H1 (cell line): ENCODE data around the gene EFCAB3. TPM values are rescaled to one million over a fixed set of nuclear protein-coding genes. Genes with fewer than 3 reads are reported as not detected.

ENCODE experiments used
- POLR2A ChIP-seq, 2 experiments: IDR thresholded peaks; 1 replicate in 1 of 2; 2 replicates in 1 of 2; pipeline ENCODE4 v1.6.1; 2011; ENCODE audit warnings: low read depth in 2 of 2, low read length in 2 of 2, mild to moderate bottlenecking in 2 of 2; ENCODE audit errors: control extremely low read depth in 1 of 2
- SIN3A ChIP-seq, 2 experiments: IDR thresholded peaks in 1 of 2; conservative IDR thresholded peaks in 1 of 2; 2 replicates each; pipeline ENCODE4 v1.6.1; 2011 to 2012; ENCODE audit warnings: low read length in 2 of 2, improper control_type of control experiment in 1 of 2, low read depth in 1 of 2, mild to moderate bottlenecking in 1 of 2
- polyA plus RNA-seq, 7 experiments: library from polyadenylated mRNA; depleted of rRNA in 3 of 7; stranded (reverse) in 5 of 7; unstranded in 2 of 7; fragments of >200 nt in 5 of 7; fragments of 200-250 nt in 2 of 7; gene quantifications; 1 replicate in 5 of 7; 2 replicates in 1 of 7; 4 replicates in 1 of 7; pipeline versions ENCODE4 v1.2.1 to v1.2.3, GENCODE V29; 2011 to 2013; ENCODE audit warnings: missing spikeins in 2 of 7, mixed read lengths in 2 of 7
- total RNA-seq: library from RNA; stranded (reverse); fragmentation: NEBNext Ultra II Directional; extraction: Animal tissue kit (Norgen Biotek cat#: 25700); gene quantifications from 2 replicates; pipeline ENCODE4 v1.2.1, GENCODE V29; 2021

Gene EFCAB3
- total and polyA plus RNA-seq, 2 of the 8 experiments (the other 6 are each of a cell fraction or from before 2014, with no cell fraction given): not detected

GRCh38 chr17:62336527-62336926 is 43.8 kb upstream of the EFCAB3 start (continued):
- no peak for TF ChIP-seq POLR2A (IDR thresholded peaks at IDR 0.05; ENCODE audit: control extremely low read depth in 1 of 2, low read depth in 2 of 2, low read length in 2 of 2)
- TF ChIP-seq SIN3A (conservative IDR thresholded peaks at IDR 0.05 in 1 of 2, IDR thresholded peaks at IDR 0.05 in 1 of 2; ENCODE audit: low read depth in 1 of 2, low read length in 2 of 2): no peak
